Memory B cell (primary cell): ENCODE measurements around the gene SLC35F1.

Experiments
- ATAC-seq: fragments of 150-1000 bp; cut with Tn5 transposase; 2 replicates; pipeline ENCODE4 v1.10.0; 2021; ENCODE audit warnings: low read depth, mild to moderate bottlenecking, moderate library complexity
- DNase-seq, 2 donors: peaks; one replicate each; pipeline ENCODE4 v3.0.0; 2022; ENCODE audit warnings: low spot score in 2 of 2
- H3K27ac Mint-ChIP-seq: one replicate; pipeline ENCODE4 v1.8.0; 2022; ENCODE audit warnings: mild to moderate bottlenecking, moderate library complexity, mixed read lengths
- H3K27me3 Mint-ChIP-seq: one replicate; pipeline ENCODE4 v1.8.0; 2022; ENCODE audit warnings: mixed read lengths
- H3K36me3 Mint-ChIP-seq: one replicate; pipeline ENCODE4 v1.8.0; 2022; ENCODE audit warnings: mild to moderate bottlenecking, mixed read lengths
- H3K4me1 Mint-ChIP-seq: one replicate; pipeline ENCODE4 v1.8.0; 2022; ENCODE audit warnings: mixed read lengths
- H3K4me3 Mint-ChIP-seq: one replicate; pipeline ENCODE4 v1.8.0; 2022; ENCODE audit warnings: mild to moderate bottlenecking, moderate library complexity, mixed read lengths
- H3K9me3 Mint-ChIP-seq: one replicate; pipeline ENCODE4 v1.8.0; 2022; ENCODE audit warnings: mixed read lengths

SLC35F1 gene

GRCh38 chr6:118305081-118305480 is 398.0 kb downstream of the SLC35F1 start:
- H3K27me3 Mint-ChIP-seq, result peaks cover 4% of the 10 kb centered on the region
- H3K4me1 Mint-ChIP-seq, result no peaks in the 10 kb centered on the region
- no peak overlapping the region for H3K27ac Mint-ChIP-seq
- no peaks in the 10 kb centered on the region for H3K36me3 Mint-ChIP-seq
- DNase-seq, result no peak
- ATAC-seq, result no peak
- no peak overlapping the region for H3K4me3 Mint-ChIP-seq
- peaks cover 4% of the 10 kb centered on the region for H3K9me3 Mint-ChIP-seq

DNA sequence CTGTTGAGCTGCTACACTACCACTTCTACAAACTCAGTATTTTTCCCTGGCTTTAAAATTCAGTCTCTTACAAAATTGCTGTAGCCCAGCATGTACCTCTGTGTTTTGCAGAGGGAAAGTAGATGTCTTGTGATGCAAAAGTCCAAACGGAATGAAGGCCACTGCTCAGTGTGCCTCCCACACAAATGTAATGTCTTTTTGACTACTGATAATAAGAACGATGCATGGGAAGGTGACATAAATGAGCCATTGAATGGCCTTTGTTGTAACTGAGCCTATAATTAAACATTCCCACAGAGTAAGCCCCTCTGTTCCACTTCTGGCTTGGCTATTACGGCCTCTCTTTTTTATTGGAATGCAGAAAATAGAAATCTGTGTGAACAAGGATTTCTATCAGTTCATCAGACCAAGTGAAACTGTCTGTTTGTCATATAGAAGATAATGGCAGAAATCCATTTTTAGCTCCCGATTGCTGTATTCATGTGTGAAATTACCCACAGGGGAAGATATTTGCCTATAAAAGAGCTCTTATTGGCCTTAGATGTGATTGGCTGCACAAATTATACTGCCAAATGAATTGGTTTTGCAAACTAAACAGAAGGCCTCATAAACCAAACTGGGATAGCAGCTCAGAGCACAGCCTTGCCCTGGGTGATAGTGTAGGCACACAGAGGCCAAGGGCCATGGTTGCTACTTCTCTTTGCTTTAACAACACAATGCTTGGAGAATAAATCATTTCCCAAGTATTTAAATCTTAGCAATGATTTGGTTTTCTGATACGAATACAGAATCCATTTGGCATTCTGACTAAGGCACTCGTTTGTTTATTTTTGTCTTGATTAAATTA is 399.6 kb downstream of the SLC35F1 start:
- Mint-ChIP-seq H3K9me3 (peaks cover 4% of the 10 kb centered on the region), H3K4me3 (no peak overlapping the region), H3K27ac (no peak overlapping the region), H3K36me3 (no peaks in the 10 kb centered on the region), H3K4me1 (no peaks in the 10 kb centered on the region), H3K27me3 (peaks cover 5% of the 10 kb centered on the region)
- ATAC-seq (no peak), DNase-seq (no peak)

GRCh38 chr6:118307581-118307980 is 400.5 kb downstream of the SLC35F1 start:
- no peak overlapping the region for H3K27ac Mint-ChIP-seq
- peaks cover 2% of the 10 kb centered on the region for H3K27me3 Mint-ChIP-seq
- no peak for DNase-seq
- H3K4me1 Mint-ChIP-seq, result no peaks in the 10 kb centered on the region
- H3K36me3 Mint-ChIP-seq, result no peaks in the 10 kb centered on the region
- no peak overlapping the region for H3K4me3 Mint-ChIP-seq
- no peak for ATAC-seq
- H3K9me3 Mint-ChIP-seq, result peaks cover 4% of the 10 kb centered on the region

DNA sequence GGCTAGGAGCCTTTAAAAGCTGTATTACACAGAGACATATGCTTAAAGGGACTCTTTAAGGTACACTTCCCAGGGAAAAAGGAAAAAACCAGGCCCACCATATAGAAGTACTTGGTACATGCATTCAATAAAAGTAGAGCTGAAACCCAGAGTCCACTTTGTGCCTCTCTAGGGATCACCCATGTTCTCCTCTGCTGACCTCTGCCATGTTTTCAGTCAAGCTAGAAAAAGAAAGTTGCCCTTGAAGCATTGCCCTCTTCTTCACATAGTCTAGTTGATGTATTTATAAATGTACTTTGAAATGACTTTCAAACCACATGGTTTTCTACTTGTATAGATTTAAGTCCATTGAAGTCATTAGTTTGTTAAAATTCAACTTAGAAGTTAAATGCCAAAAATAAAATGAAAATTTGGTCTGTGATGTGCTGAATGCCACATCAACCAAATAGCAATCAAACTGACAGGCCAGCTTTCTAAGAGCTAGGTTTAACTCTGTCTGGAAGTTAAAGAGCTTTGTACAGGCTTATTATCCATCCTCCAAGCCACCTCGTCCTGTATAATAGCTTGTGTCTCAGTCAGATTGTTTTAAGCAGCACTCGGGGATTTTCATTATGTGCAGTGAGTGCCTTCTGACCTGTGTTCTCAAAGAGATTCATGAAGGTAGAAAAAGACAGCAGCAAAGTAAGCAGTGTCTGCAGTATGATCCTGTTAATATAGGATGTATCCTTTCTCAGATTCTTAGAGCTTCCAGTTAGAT is 402.5 kb downstream of the SLC35F1 start:
- Mint-ChIP-seq H3K36me3 (no peaks in the 10 kb centered on the region), H3K27me3 (peaks cover 2% of the 10 kb centered on the region), H3K4me3 (no peak overlapping the region), H3K4me1 (no peaks in the 10 kb centered on the region), H3K27ac (no peak overlapping the region), H3K9me3 (peaks cover 2% of the 10 kb centered on the region)
- no peak for ATAC-seq
- no peak for DNase-seq

DNA sequence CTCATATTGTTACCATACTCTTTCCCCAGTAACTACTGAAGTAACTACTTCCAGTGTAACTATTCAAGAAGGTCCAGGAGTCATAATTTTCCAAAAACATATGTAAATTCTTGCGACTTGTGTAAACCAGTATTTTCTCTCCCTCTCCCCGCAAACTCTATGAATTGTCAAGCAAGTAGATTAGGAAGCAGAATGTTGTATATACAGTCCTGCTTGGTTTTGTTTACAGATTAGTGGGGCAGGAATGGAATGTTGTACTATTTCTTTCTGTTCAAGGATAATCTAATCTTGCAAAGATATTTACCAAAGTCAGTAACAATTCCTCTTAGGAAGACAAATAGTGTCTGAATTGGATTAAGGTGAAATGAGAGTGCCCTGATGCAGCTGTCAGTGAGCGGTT is 406.1 kb downstream of the SLC35F1 start:
- Mint-ChIP-seq H3K27ac (no peak overlapping the region), H3K4me1 (no peaks in the 10 kb centered on the region), H3K9me3 (no peaks in the 10 kb centered on the region), H3K36me3 (no peaks in the 10 kb centered on the region), H3K4me3 (no peak overlapping the region), H3K27me3 (peaks cover 2% of the 10 kb centered on the region)
- DNase-seq, result no peak
- no peak for ATAC-seq

GRCh38 chr6:118313762-118314161 is 406.7 kb downstream of the SLC35F1 start:
- no peaks in the 10 kb centered on the region for H3K4me1 Mint-ChIP-seq
- H3K9me3 Mint-ChIP-seq, result no peaks in the 10 kb centered on the region
- ATAC-seq, result no peak
- H3K27me3 Mint-ChIP-seq, result peaks cover 2% of the 10 kb centered on the region
- no peaks in the 10 kb centered on the region for H3K36me3 Mint-ChIP-seq
- no peak overlapping the region for H3K4me3 Mint-ChIP-seq
- no peak for DNase-seq
- H3K27ac Mint-ChIP-seq, result no peak overlapping the region

GRCh38 chr6:118316796-118317384 is 409.8 kb downstream of the SLC35F1 start:
- Mint-ChIP-seq H3K27ac (no peak overlapping the region), H3K4me1 (no peaks in the 10 kb centered on the region), H3K27me3 (no peaks in the 10 kb centered on the region), H3K4me3 (no peak overlapping the region), H3K36me3 (no peaks in the 10 kb centered on the region), H3K9me3 (no peaks in the 10 kb centered on the region)
- no peak for DNase-seq
- no peak for ATAC-seq

GRCh38 chr6:118317581-118318563 is 410.8 kb downstream of the SLC35F1 start:
- Mint-ChIP-seq H3K27me3 (no peaks in the 10 kb centered on the region), H3K4me3 (no peak overlapping the region), H3K4me1 (no peaks in the 10 kb centered on the region), H3K9me3 (no peaks in the 10 kb centered on the region), H3K36me3 (no peaks in the 10 kb centered on the region), H3K27ac (no peak overlapping the region)
- ATAC-seq (no peak), DNase-seq (no peak)

DNA sequence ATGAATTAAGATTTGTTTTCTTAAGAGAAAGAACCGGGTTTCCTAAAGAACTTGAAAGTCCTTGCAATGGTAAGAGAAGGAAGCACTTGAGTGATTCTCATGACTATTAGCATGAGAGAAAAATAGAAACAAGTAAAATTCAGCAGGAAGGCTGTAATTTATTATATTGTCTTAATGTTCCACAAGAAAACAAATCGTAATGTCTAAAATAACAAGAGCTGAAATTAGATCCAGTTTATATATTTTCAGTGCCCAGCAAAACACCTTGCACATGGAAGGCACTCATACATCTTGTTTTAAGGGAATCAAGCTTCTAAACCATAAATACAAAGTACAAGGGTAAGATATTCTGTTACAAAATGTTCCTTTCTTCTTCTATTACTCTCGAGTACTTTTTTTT is 411.6 kb downstream of the SLC35F1 start:
- DNase-seq, result no peak
- no peaks in the 10 kb centered on the region for H3K36me3 Mint-ChIP-seq

DNA sequence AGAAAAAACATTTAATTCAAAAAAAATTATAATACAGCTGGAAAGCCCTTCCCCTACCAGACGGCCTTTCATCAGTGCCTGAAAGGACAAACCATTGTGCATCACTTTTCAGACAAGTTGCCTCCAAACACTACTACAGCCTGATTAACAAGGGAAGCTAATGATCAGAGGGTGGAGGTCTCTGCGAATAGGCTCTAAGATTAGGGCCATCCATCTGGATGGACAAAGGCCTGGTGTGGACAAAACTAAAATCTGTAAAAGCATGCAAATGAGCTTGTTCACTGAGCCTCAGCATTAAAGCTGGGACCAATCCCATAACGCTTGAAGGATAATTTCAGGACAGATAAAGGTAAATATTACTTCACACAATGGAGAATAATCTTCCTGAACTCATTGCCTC is 412.4 kb downstream of the SLC35F1 start:
- Mint-ChIP-seq H3K4me3 (no peak overlapping the region), H3K27ac (no peak overlapping the region), H3K36me3 (no peaks in the 10 kb centered on the region), H3K4me1 (no peaks in the 10 kb centered on the region), H3K27me3 (no peaks in the 10 kb centered on the region), H3K9me3 (no peaks in the 10 kb centered on the region)
- no peak for DNase-seq
- no peak for ATAC-seq

More for the DNA sequence above, 411.6 kb downstream of the SLC35F1 start:
- no peak for ATAC-seq
- Mint-ChIP-seq H3K27me3 (no peaks in the 10 kb centered on the region), H3K4me1 (no peaks in the 10 kb centered on the region), H3K27ac (no peak overlapping the region), H3K9me3 (no peaks in the 10 kb centered on the region), H3K4me3 (no peak overlapping the region)

DNA sequence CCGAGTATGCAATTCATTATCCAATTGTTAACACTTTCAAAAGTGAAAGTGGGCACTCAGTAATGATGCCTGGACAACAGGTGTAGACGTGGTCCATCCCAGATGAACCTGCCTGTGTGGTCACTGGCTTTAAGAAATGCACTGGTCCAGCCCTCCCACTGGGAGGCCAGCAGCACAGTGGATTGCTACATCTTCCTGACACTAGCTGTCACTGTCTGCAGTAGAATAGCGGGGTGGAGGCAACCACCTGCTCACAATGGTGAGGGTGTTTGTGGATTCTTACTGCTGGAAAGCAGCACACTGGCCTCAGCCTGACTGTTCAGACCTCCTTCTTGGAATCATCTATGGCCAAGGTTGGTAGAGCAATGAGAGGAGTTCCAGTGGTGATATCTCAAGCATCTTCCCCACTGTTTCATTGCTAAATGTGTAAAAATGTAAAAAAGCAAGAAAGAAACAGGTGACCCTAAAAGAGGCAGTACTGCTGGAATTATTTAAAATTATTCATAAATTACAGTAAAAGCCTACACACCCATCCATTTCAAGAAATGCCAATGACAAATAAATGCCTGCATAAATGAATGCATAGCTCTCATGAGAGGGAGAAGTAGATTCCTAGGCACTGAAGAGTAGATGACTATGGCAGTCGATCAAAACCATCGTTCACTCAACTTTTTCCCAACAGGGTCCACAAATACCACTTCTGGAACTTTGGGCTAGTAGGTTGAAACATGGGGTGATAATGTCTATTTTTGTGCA is 413.0 kb downstream of the SLC35F1 start:
- no peaks in the 10 kb centered on the region for H3K9me3 Mint-ChIP-seq
- H3K27ac Mint-ChIP-seq, result no peak overlapping the region
- ATAC-seq, result no peak
- no peak overlapping the region for H3K4me3 Mint-ChIP-seq
- no peaks in the 10 kb centered on the region for H3K4me1 Mint-ChIP-seq
- DNase-seq, result no peak
- no peaks in the 10 kb centered on the region for H3K36me3 Mint-ChIP-seq
- H3K27me3 Mint-ChIP-seq, result no peaks in the 10 kb centered on the region

DNA sequence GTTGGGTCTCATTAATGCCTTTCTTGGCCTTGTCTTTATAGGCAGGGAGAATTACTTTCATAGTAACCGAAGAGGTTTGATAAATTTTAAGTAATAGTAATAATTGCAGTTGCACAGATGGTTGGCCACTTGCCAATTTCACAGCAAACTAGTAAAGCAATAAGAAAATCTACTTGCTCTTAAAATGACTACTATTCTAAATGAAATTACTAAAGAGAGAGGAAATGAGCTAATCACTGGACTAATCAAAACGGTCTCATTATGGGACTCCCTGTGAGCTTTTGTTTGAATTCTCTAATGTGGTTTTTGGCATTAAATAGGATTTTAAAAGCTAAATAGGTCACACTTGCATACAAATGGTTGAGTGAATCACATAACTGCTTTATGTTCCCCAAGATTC is 413.6 kb downstream of the SLC35F1 start:
- Mint-ChIP-seq H3K36me3 (no peaks in the 10 kb centered on the region), H3K27me3 (peaks cover 3% of the 10 kb centered on the region), H3K27ac (no peak overlapping the region), H3K4me1 (no peaks in the 10 kb centered on the region), H3K9me3 (no peaks in the 10 kb centered on the region), H3K4me3 (no peak overlapping the region)
- no peak for ATAC-seq
- no peak for DNase-seq

DNA sequence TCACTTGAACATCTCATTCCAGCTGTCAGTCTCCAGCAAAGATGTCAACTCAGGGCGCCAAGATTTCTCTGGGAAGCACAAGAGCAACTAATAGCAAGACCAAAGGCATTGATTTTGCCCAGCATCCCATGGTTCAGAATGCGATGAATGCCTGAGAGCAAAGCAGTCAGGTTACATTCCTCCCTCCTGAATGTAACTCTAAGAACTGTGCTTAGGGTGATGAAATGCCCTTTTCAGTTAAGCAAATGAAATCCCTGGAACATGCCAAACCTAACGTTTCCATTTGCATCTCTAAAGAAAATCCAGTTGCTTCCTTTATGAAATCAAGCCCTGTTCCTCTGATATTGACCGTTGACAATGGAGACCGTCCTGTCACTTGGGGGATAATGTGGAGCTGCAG is 417.1 kb downstream of the SLC35F1 start:
- Mint-ChIP-seq H3K27ac (no peak overlapping the region), H3K9me3 (no peaks in the 10 kb centered on the region), H3K27me3 (peaks cover 13% of the 10 kb centered on the region), H3K4me3 (no peak overlapping the region), H3K36me3 (no peaks in the 10 kb centered on the region), H3K4me1 (no peaks in the 10 kb centered on the region)
- DNase-seq, result no peak
- ATAC-seq, result no peak
